ENCODE measurements around the gene KSR2.
"Not testable (repeated sequence)": the region's sequence is repeated elsewhere in the genome, so short reads cannot be mapped to it uniquely, and the experiment has no call there.

Gene KSR2

DNA sequence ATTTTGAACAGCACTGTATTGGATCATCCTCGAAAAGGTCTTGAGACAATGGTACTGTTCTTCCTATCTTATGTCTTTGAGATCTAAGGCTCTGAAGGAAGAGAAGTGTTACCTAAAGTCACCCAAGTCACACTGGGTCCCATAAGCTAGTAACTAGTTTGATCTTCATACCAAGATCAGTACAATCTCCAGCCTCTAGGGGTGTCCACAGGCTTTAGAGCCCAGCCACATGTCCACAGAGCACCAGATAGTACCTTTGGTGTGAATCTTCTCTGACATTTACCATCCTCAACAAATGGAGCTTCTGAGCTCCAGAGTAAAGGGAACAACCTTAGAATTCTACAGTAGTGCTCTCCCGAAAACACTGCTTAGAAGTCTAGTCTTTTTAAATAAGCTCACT is 78.7 kb downstream of the KSR2 start:
- no peak for DNase-seq

DNA sequence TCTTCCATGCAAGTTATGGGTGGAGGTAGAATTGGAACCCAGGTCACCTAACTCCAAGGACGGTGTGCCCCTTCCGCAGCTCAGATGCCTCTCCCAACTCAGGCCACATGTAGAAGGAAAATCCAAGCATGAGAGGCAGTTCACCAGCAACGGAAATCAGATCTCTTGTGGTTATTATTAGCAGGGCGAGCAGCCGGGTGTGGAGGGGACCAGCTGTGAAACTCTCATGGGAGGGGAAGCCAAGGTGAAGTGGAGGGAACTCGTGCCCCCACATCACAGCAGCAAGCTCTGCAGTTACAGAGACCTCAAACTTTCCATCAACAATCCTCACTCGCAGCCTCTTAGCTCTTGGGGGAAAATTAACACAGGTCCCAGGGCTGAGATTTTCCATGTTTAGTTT is 79.7 kb downstream of the KSR2 start:
- no peak for DNase-seq

DNA sequence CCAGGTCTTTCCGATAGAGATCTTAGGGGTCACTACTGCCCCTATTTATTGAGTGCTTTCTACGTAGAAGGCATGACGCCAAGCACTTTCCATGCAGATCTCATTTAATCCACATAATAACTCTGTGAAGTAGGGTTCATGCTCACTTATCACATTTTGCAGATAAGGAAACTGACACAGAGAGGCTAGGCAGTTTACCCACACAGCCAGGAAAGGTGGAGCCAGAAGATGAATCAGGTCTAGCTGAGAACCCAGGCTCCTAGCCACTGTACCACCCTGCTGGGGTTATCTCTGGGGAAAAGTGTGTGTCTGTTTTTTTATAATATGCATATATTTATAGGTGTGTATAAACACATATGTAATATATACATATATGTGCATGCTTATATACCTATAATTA is 83.6 kb downstream of the KSR2 start:
- no peak for DNase-seq

GRCh38 chr12:117884161-117884560 is 84.6 kb downstream of the KSR2 start:
- no peak for DNase-seq

- DNase-seq, result no peak
Measured at GRCh38 chr12:117882603-117883184, 86.1 kb downstream of the KSR2 start.

GRCh38 chr12:117882181-117882580 is 86.6 kb downstream of the KSR2 start:
- DNase-seq, result no peak

DNA sequence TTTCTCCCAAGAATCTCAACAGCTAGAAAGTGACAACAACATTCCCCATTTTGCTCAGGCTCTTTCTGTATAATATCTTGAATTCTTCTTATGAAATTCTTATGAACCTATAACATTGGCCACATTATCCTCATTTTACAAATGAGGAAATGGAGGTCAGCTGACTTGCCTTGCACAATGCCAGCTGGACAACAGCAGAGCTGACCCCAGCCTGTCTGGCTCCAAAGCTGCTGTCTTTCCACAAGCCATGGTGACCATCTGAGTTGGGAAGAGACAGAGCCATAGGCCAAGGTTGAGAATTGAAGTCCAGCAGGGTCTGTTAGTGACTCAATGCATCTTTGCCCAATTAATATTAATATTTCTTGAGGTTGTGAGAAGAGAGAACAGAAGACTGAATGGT is 87.3 kb downstream of the KSR2 start:
- no peak for DNase-seq

DNA sequence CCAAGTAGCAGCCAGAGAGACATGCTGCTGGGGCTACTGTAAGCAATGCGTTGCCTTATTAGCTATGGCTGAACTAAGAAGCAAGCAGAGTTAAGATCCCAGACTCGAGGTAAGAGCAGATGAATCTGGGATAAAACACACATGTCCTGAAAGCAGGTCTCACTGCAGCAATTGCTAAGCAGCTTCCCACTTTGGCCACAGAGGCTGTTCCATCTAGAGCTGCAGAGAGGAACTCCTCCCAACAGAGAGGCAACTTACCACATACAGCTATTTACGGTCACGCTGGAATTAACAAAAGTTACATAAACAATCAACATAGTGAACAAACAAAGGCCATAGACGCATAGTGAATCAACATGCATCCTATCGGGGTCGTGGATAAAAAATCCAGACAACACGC is 90.2 kb downstream of the KSR2 start:
- DNase-seq, result no peak

- no peak for DNase-seq
Measured at GRCh38 chr12:117876436-117876816, 92.4 kb downstream of the KSR2 start.

- peak; percentile 57 for DNase-seq
Measured at GRCh38 chr12:117875744-117876435, 92.9 kb downstream of the KSR2 start.

DNA sequence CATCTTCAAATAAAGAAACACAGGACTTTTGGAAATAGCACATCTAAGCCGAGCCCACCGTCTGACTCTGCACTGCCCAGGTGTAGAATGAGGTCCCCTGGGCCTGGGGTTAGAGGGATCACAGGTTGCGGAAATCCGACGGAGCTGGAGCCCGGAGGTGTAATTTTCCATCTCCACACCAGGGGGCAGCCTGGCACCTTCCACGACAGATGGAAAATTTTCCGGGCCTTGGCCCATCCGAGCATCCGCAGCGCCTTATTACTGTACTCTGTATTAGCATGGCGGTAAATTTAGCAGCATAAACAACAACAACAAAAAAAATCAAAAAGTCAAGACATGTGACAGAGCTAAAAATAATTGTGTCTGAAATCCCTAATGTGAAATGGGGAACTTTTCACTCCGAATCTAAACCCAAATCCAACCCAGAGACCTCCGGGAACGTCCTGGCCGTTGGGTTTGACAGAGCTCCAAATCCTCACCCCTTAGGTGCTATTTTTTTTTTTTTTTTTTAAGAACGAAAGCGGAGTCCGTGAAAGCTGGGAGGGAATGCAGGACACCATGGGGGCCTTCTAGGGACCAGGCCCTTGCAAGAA is 93.9 kb downstream of the KSR2 start:
- DNase-seq, result peak; percentile 84

DNA sequence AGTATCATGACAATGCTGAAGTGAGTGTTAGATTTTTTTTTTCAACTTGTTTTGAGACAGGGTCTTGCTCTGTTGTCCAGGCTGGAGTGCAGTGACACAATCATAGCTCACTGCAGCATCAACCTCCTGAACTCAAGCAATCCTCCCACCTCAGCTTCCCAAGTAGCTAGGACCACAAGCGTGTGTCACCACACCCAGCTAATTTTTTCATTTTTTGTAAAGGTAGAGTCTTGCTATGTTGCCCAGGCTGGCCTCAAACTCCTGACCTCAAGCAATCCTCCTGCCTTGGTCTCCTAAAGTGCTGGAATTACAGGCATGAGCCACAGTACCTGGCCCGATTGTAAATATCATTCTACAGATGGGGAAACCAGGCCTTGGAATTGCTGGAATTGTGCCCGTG is 94.6 kb downstream of the KSR2 start:
- DNase-seq, result not testable (repeated sequence)

DNA sequence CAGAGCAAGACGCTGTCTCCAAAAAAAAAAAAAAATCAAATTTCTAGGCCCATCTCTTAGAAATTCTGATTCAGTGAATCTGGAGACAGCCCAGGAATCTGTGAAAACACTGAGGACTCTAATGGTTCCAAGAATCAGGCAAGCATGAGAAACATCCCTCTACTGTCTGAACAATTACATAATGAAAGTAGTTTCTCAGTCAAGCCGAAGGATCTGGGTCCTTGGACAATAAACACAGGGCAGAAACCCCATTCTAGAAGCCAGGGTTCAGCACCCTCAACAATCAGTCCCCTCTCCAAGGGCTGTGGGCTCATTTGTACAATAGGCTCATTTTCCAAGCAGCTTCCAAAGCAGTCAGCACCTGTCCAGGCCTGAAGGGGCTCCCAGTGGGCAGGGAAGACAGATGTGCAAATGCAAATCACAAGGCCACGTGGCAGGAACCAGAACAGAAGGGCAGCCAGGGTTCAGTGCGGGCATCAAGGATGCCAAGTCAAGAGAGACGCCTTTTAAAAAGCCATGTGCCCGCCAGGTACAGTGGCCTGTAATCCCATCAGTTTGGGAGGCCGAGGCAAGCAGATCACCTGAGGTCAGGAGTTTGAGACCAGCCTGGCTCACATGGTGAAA is 96.1 kb downstream of the KSR2 start:
- no peak for DNase-seq

GRCh38 chr12:117869551-117869950 is 99.2 kb downstream of the KSR2 start:
- no peak for DNase-seq

GRCh38 chr12:117867348-117867747 is 101.4 kb downstream of the KSR2 start:
- DNase-seq, result no peak

GRCh38 chr12:117865505-117865904 is 103.3 kb downstream of the KSR2 start:
- DNase-seq, result no peak

DNA sequence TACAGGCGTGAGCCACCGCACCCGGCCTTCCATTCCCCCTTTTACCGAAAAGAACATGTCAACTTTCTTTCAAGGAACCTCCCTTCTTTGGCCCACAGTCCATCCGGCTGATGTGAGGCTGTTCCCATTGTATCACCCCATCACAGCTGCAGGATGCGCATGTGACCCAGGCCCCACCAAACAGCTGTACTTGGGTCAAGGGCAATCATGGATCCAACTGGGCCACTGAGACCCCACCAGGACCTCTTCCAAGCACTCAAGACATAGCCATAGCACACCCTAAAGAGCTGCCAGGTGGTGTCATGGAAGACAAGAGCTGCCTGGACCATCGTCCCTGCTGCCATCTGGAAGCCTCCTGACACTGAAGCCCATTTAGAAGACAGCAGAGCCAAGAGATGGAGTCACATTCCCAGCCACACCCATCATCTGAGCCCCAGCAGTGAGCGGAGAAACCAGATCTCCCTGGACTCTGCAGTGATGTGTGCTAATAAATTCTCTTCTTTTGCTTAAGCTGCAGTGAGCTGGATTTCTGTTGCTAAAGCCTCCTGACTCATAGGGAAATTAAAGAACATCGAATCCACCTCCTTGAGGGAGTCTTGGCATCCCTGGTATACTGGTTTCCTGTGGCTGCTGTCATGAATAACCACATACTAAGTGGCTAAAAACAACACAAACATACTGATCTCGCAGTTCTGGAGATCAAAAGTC is 105.6 kb downstream of the KSR2 start:
- DNase-seq, result no peak

- DNase-seq, result no peak
Measured at GRCh38 chr12:117861691-117862090, 107.1 kb downstream of the KSR2 start.

DNA sequence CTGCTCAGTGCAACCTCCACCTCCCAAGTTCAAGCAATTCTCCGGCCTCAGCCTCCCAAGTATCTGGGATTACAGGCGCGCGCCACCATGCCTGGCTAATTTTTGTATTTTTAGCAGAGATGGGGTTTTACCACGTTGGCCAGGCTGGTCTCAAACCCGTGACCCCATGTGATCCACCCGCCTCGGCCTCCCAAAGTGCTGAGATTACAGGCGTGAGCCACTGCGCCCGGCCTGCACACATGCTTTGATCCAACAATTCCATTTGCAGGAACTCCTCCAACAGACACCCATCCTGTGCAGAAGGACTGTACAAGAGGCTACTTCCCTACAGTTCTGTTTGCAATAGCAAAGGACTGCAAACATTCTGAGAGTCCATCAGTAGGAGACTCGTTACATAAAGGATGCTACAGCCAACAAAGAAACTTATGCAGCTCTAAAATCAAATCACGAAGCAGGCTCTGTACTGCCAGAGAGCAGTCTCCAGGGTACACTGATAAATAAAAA is 108.0 kb downstream of the KSR2 start:
- DNase-seq, result not testable (repeated sequence)

DNA sequence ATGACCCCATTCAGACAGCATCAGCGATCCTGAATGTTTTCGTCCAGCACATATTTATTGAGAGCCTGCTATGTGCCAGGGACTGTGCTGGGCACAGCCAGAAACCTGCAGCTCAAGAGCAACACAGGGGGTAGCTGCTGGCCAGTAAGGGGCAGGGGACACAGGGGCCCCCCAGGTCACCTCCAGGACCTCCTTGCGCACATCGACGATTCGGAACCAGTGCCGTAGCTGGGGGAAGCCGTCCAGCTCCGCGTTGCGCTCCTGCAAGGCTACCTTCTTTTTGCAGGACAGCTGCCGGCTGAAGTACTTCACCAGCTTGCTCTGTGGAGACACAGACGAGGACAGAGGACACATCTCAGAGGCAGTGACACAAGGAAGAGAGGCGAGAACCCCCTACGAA is 108.7 kb downstream of the KSR2 start:
- DNase-seq, result no peak

GRCh38 chr12:117857632-117858612 is 110.9 kb downstream of the KSR2 start:
- peak; percentile 78 for DNase-seq

DNA sequence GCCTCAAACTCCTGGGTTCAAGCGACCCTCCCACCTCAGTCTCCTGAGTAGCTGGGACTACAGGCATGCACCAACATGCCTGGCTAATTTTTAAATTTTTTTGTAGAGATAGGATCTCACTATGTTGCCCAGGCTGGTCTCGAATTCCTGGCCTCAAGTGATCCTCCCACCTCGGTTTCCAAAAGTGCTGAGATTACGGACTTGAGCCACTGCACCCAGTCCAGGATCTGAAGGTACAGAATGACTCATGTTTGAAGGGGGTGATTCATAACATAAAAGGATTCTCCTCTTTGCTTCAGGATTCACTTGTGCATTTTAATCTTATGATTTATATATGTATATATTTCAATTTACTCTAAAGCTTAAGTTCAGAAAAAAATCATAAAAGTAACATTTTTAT is 111.7 kb downstream of the KSR2 start:
- not testable (repeated sequence) for DNase-seq
